HEK293 (cell line): ENCODE results near the gene GNG3.
A peak's percentile ranks its signal among the peaks of the same experiment; 100 is the strongest.

Source experiments
- CTCF ChIA-PET: fragments of 350-600 bp; formaldehyde crosslinking; extraction: SDS; loops from one replicate; lab custom pipeline; 2021; ENCODE audit warnings: antibody characterized with exemption; lab: Yijun Ruan, JAX
- POLR2A ChIA-PET: fragments of 300-600 bp; formaldehyde crosslinking; extraction: SDS; loops from one replicate; lab custom pipeline; 2020; ENCODE audit warnings: antibody characterized with exemption, inconsistent platforms; lab: Yijun Ruan, JAX
- H3K27ac ChIP-seq: fragments of 200-500 bp; sonication (Bioruptor generic); 2 replicates; pipeline ENCODE4 v1.5.1; 2014; ENCODE audit warnings: low read depth, low read length, control low read depth, inconsistent platforms; ENCODE audit errors: extremely low read depth
- H3K36me3 ChIP-seq, 2 experiments: fragments of 200-500 bp in 1 of 2; sonication (Bioruptor generic) in 1 of 2; 1 replicate in 1 of 2; 2 replicates in 1 of 2; pipeline ENCODE4 v1.5.1; 2014 to 2017; ENCODE audit warnings: inconsistent platforms in 2 of 2, low read length in 2 of 2; ENCODE audit not compliant: control insufficient read depth in 2 of 2, insufficient read depth in 1 of 2
- H3K4me1 ChIP-seq: fragments of 200-500 bp; sonication (Bioruptor generic); 2 replicates; pipeline ENCODE4 v1.5.1; 2014; ENCODE audit warnings: mild to moderate bottlenecking, low read length, inconsistent platforms; ENCODE audit not compliant: control insufficient read depth, insufficient read depth
- H3K4me3 ChIP-seq: 2 replicates; pipeline ENCODE4 v1.5.1; 2011; ENCODE audit warnings: low read depth, mild to moderate bottlenecking, control low read depth, low read length, moderate library complexity
- H3K9me3 ChIP-seq: fragments of 200-500 bp; sonication (Bioruptor generic); 2 replicates; pipeline ENCODE4 v1.5.1; 2014; ENCODE audit warnings: low read depth, low read length, inconsistent platforms; ENCODE audit not compliant: control insufficient read depth, insufficient read depth
- CTCF ChIP-seq: fragments of 450-650 bp; formaldehyde crosslinking; IDR thresholded peaks from 2 replicates; pipeline ENCODE4 v1.5.1; 2016; ENCODE audit warnings: missing biosample characterization, missing genetic modification characterization
- HOXA7 ChIP-seq: sonication (generic); formaldehyde crosslinking; IDR thresholded peaks from 2 replicates; pipeline ENCODE4 v1.8.1; 2022; ENCODE audit warnings: missing genetic modification reagents, borderline replicate concordance
- KLF10 ChIP-seq: fragments of 450-650 bp; IDR thresholded peaks from 2 replicates; pipeline ENCODE4 v1.5.1; 2018; ENCODE audit warnings: missing biosample characterization, mild to moderate bottlenecking, missing genetic modification characterization
- KLF8 ChIP-seq: fragments of 450-650 bp; formaldehyde crosslinking; IDR thresholded peaks from 2 replicates; pipeline ENCODE4 v1.5.1; 2016; ENCODE audit warnings: missing biosample characterization, missing genetic modification characterization
- PRDM10 ChIP-seq: fragments of 450-650 bp; formaldehyde crosslinking; IDR thresholded peaks from 2 replicates; pipeline ENCODE4 v1.5.1; 2016; ENCODE audit warnings: missing biosample characterization, missing genetic modification characterization
- SP2 ChIP-seq: fragments of 450-650 bp; formaldehyde crosslinking; IDR thresholded peaks from 2 replicates; pipeline ENCODE4 v1.5.1; 2016; ENCODE audit warnings: missing biosample characterization, missing genetic modification characterization
- ZBTB21 ChIP-seq: fragments of 450-650 bp; formaldehyde crosslinking; IDR thresholded peaks from 2 replicates; pipeline ENCODE4 v1.5.1; 2017; ENCODE audit warnings: missing biosample characterization, missing genetic modification characterization
- ZBTB44 ChIP-seq: fragments of 450-650 bp; IDR thresholded peaks from 2 replicates; pipeline ENCODE4 v1.5.1; 2018; ENCODE audit warnings: missing biosample characterization, mild to moderate bottlenecking, missing genetic modification characterization
- ZBTB48 ChIP-seq: fragments of 450-650 bp; formaldehyde crosslinking; IDR thresholded peaks from 2 replicates; pipeline ENCODE4 v1.5.1; 2016; ENCODE audit warnings: missing biosample characterization, missing genetic modification characterization
- ZBTB7A ChIP-seq: fragments of 450-650 bp; formaldehyde crosslinking; IDR thresholded peaks from 2 replicates; pipeline ENCODE4 v1.5.1; 2016; ENCODE audit warnings: low read depth, missing biosample characterization, missing genetic modification characterization
- ZNF350 ChIP-seq: fragments of 450-650 bp; formaldehyde crosslinking; IDR thresholded peaks from 2 replicates; pipeline ENCODE4 v1.5.0; 2017; ENCODE audit warnings: missing biosample characterization, mild to moderate bottlenecking, missing genetic modification characterization
- ZNF362 ChIP-seq: fragments of 450-650 bp; formaldehyde crosslinking; IDR thresholded peaks from 2 replicates; pipeline ENCODE4 v1.5.1; 2016; ENCODE audit warnings: missing biosample characterization, missing genetic modification characterization
- ZNF571 ChIP-seq: fragments of 450-650 bp; formaldehyde crosslinking; IDR thresholded peaks from 2 replicates; pipeline ENCODE4 v1.5.0; 2017; ENCODE audit warnings: missing biosample characterization, missing genetic modification characterization
- ZNF692 ChIP-seq: fragments of 450-650 bp; formaldehyde crosslinking; IDR thresholded peaks from 2 replicates; pipeline ENCODE4 v1.5.1; 2016; ENCODE audit warnings: missing biosample characterization, missing genetic modification characterization
- ZNF776 ChIP-seq: fragments of 450-650 bp; formaldehyde crosslinking; IDR thresholded peaks from 2 replicates; pipeline ENCODE4 v1.5.0; 2017; ENCODE audit warnings: missing biosample characterization, missing genetic modification characterization, borderline replicate concordance

The GNG3 gene

GRCh38 chr11:62727165-62727871 is 19.8 kb downstream of the GNG3 start, which contains the start of gene HNRNPUL2 (continued):
- TF ChIP-seq ZBTB48 (tag by site-specific recombination) (peak; percentile 35; the same call in 1 of the 2 replicates), ZBTB21 (tag by site-specific recombination) (no peak), HOXA7 (CRISPR knock-in tag) (no peak), KLF8 (tag by site-specific recombination) (0 out of 2 replicates have a peak, but pooled peaks have one; percentile 40), ZNF692 (tag by site-specific recombination) (peak; percentile 33; the same call in 1 of the 2 replicates), ZNF350 (tag by site-specific recombination) (no peak), KLF10 (peak; percentile 16; the same call in 1 of the 2 replicates), ZBTB44 (tag by site-specific recombination) (0 out of 2 replicates have a peak, but pooled peaks have one; percentile 41)

- ChIA-PET POLR2A (interaction anchor here (0.5 to 10.0 kb wide), 38 partner anchors 10 to 163 kb away, joined by 3 to 137 read pairs (median 7); partner anchors contain the start of genes BSCL2, C11orf98, CSKMT and EEF1G), CTCF (interaction anchor here (0.5 to 1.0 kb wide), 4 partner anchors 58 to 367 kb away, joined by 3 to 5 read pairs (median 4); partner anchors contain the start of genes C11orf98 and CSKMT)
- TF ChIP-seq ZNF776 (tag by site-specific recombination) (no peak), SP2 (tag by site-specific recombination) (peak; percentile 58), ZBTB7A (tag by site-specific recombination) (no peak), ZNF571 (tag by site-specific recombination) (no peak), ZNF362 (peak; percentile 97), PRDM10 (peak; percentile 96), CTCF (tag by site-specific recombination) (no peak)
- Histone ChIP-seq H3K9me3 (no peaks in the 10 kb centered on the region), H3K27ac (peak overlapping the region; percentile 98), H3K4me1 (peaks cover 4% of the 10 kb centered on the region; the same call in 1 of the 2 replicates), H3K4me3 (peak overlapping the region; percentile 93), H3K36me3 (peaks cover 12 to 45% of the 10 kb centered on the region in 2 experiments; a peak in 2 of 3 replicates)
Measured at GRCh38 chr11:62727872-62728170, 20.3 kb downstream of the GNG3 start.
